ENCODE data around the gene COL18A1. TPM values are rescaled to one million over a fixed set of nuclear protein-coding genes. Genes with fewer than 3 reads are reported as not detected.

Gene COL18A1
- total and polyA plus RNA-seq, 4 donors: 62.5 to 309 (median 95.0) TPM

DNA sequence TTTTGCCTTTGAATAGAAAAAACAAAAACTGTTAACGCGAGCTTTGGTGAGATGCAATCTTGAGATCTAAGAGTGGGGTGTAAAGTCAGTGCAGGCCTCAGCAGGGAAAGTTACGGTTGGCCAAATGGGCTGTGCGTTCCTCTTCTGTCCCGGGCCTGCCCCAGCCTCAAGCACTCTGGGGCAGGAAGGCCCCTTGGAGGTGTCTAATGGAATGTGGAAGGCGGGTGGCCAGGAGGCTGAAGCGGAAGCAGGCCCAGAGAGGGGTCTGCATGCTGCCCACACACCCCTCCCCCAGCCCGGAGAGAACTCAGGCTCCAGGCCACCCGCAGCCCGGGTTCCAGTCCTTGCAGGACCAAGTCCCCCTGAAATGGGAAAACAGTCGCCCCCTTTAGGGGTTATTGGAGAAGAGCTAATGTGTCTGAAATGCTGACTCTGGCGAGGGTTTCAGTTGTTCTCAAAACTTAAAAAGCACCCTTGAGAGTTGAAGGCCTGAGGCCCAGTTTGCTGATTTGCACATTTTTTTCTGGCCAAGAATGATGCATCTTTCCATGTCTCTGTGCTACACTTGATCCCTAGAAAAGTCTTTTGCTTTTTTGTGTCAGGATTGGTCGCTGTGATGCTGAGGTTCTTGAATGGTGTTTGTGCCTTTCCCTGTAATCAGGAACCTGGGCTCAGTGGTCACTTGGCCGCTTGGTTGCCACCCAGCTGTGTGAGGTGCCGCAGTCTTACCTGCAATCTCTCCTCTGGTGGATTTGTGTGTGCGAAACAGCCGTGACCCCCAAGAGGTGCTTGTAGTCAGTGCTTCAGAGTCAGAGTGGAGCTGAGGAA lies 2.0 kb downstream of the COL18A1 start:
- WGBS (ENCODE audit: insufficient coverage): 67% methylated on average over 14 of the region's 17 CpGs
- Histone ChIP-seq H3K36me3 (ENCODE audit: control insufficient read depth, insufficient read depth, low read length) (peaks cover 11% of the 10 kb centered on the region), H3K4me3 (ENCODE audit: low read depth, low read length) (peak overlapping the region; percentile 30), H3K9me3 (ENCODE audit: control insufficient read depth, insufficient read depth, low read length) (no peaks in the 10 kb centered on the region), H3K27me3 (ENCODE audit: control insufficient read depth, insufficient read depth, low read length) (peaks cover 36% of the 10 kb centered on the region), H3K27ac (ENCODE audit: low read depth, low read length) (peak overlapping the region; percentile 35), H3K4me1 (ENCODE audit: control insufficient read depth, insufficient read depth, low read length) (peaks cover 64% of the 10 kb centered on the region)
- DNase-seq (ENCODE audit: low read depth in 4 of 6, low spot score in 6 of 6): peak in 2 of 6 donors; percentile 16 to 56

DNA sequence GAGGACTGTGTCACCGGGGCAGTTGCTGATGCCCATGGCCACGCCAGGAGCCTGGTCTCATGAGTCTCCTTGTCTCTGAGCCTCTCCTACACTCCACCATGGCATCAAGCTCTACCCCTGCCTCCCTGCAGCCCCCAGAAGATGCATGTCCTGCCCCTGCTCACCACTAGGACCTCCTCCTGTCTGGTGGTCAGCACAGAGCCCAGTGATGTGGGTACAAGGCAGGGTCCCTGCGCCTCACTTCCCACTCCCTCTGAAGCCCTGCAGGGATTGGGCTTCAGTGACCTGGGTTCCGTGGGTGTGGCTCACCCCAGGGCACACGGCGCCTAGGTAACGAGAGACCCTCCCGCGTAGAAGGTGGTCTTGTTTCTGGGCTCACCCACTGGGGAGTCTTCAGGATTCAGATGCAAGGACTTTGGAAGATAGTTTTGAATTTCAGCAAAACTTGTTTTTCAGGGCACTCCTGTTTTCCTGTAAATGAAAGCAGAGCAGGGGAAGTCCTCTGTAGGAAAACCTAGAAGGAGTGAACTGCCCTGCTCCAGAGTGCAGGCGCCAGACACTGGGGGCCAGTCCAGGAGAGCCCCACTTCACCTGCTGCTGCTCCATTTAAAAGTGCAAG lies 2.8 kb downstream of the COL18A1 start:
- H3K27ac ChIP-seq (ENCODE audit: low read depth, low read length): no peak overlapping the region
- no peaks in the 10 kb centered on the region for H3K9me3 ChIP-seq (ENCODE audit: control insufficient read depth, insufficient read depth, low read length)
- peaks cover 11% of the 10 kb centered on the region for H3K36me3 ChIP-seq (ENCODE audit: control insufficient read depth, insufficient read depth, low read length)
- peaks cover 64% of the 10 kb centered on the region for H3K4me1 ChIP-seq (ENCODE audit: control insufficient read depth, insufficient read depth, low read length)
- 94% methylated on average over 10 of the region's 10 CpGs for WGBS (ENCODE audit: insufficient coverage)
- no peak for DNase-seq (ENCODE audit: low read depth in 4 of 6, low spot score in 6 of 6)
- H3K27me3 ChIP-seq (ENCODE audit: control insufficient read depth, insufficient read depth, low read length): peaks cover 35% of the 10 kb centered on the region
- H3K4me3 ChIP-seq (ENCODE audit: low read depth, low read length): no peak overlapping the region

DNA sequence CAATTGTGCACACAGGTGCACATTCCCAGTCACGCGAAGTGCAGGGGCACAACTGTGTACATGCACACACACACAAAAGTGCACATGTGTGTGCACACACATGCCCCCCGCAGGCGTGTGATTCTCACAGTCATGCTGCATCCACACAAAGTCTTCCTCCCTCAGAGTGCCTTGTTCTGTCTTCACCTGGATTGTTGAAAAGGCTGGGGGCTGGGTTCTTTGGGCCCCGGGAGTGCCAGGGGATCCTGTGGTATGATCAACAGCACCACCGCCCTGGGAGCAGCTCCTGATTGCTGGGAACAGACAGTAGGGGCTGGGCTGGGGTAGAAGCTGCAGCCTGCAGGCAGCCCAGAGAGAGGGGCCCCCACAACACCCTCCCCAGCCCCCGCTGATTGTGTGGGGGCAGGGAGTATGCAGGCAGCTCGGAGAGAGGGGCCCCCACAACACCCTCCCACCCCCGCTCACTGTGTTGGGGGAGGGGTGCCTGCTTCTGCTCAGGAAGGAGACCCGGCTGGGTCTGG lies 3.4 kb downstream of the COL18A1 start:
- DNase-seq (ENCODE audit: low read depth in 4 of 6, low spot score in 6 of 6): no peak
- Histone ChIP-seq H3K27me3 (ENCODE audit: control insufficient read depth, insufficient read depth, low read length) (peaks cover 32% of the 10 kb centered on the region), H3K27ac (ENCODE audit: low read depth, low read length) (no peak overlapping the region), H3K4me3 (ENCODE audit: low read depth, low read length) (no peak overlapping the region), H3K9me3 (ENCODE audit: control insufficient read depth, insufficient read depth, low read length) (no peaks in the 10 kb centered on the region), H3K36me3 (ENCODE audit: control insufficient read depth, insufficient read depth, low read length) (peaks cover 11% of the 10 kb centered on the region), H3K4me1 (ENCODE audit: control insufficient read depth, insufficient read depth, low read length) (peaks cover 68% of the 10 kb centered on the region)
- 85% methylated on average over 3 of the region's 10 CpGs for WGBS (ENCODE audit: insufficient coverage)

DNA sequence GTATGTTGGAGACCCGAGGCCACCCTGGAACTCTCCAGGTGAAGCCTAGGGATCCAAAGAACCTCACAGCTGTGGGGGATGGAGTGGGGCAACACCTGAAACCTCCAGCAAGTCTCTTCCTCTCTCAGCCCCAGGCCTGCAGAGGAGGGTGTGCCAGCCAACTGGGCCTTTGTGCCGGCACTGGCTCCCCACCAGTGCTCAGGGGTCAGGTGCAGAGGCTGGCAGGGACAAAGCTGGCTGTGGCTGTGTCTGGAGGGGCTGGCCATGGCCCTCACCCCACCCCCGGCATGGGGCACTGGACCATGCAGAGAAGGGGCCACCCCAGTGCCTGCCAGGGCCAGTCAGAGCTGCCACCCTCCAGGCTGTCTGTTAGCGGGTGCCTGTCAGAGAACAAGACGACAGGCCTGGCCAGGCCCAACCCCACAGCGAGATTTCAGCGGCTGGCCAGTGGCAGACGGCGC lies 3.9 kb downstream of the COL18A1 start:
- Histone ChIP-seq H3K27ac (ENCODE audit: low read depth, low read length) (no peak overlapping the region), H3K36me3 (ENCODE audit: control insufficient read depth, insufficient read depth, low read length) (peaks cover 11% of the 10 kb centered on the region), H3K4me3 (ENCODE audit: low read depth, low read length) (no peak overlapping the region), H3K4me1 (ENCODE audit: control insufficient read depth, insufficient read depth, low read length) (peaks cover 70% of the 10 kb centered on the region), H3K9me3 (ENCODE audit: control insufficient read depth, insufficient read depth, low read length) (no peaks in the 10 kb centered on the region), H3K27me3 (ENCODE audit: control insufficient read depth, insufficient read depth, low read length) (peaks cover 31% of the 10 kb centered on the region)
- DNase-seq (ENCODE audit: low read depth in 4 of 6, low spot score in 6 of 6): no peak
- WGBS (ENCODE audit: insufficient coverage): 75% methylated on average over 9 of the region's 9 CpGs

DNA sequence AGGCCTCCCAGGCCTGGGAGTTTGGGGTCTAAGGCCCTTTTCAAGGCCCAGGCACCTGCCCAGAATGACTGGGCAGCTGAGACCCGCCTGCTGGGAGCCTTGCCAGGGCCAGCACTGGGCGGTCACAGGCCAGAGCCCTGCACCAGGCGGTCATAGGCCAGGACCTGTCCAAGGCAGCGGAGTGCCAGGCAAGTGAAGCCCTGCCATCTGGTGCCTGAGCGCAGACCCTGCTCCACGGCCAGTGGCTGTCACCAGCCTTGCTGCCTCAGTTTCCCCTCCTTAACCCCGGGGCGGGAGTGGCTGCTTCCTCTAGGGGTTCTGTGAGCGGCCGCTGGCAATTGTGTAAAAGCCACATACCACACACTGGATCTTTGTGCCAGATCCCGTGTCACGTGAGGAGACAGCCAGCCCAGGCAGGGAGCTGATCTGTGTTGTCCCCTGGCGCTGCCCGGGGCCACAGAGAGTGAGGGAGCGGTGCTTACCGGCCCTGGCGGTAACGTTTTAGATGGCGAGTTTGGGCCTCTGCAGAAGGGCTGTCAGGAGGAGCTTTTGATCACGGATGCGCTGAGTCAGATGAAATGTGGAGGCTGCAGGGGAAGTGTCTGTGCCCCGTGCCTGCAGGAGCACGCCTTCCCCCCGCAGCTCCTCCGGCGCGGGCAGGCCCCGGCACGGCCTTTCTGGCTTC lies 4.6 kb downstream of the COL18A1 start:
- peaks cover 11% of the 10 kb centered on the region for H3K36me3 ChIP-seq (ENCODE audit: control insufficient read depth, insufficient read depth, low read length)
- 70% methylated on average over 27 of the region's 29 CpGs for WGBS (ENCODE audit: insufficient coverage)
- peaks cover 23% of the 10 kb centered on the region for H3K27me3 ChIP-seq (ENCODE audit: control insufficient read depth, insufficient read depth, low read length)
- H3K9me3 ChIP-seq (ENCODE audit: control insufficient read depth, insufficient read depth, low read length): no peaks in the 10 kb centered on the region
- H3K27ac ChIP-seq (ENCODE audit: low read depth, low read length): peak overlapping the region; percentile 33
- DNase-seq (ENCODE audit: low read depth in 4 of 6, low spot score in 6 of 6): peak in 1 of 6 donors; percentile 26
- no peak overlapping the region for H3K4me3 ChIP-seq (ENCODE audit: low read depth, low read length)
- H3K4me1 ChIP-seq (ENCODE audit: control insufficient read depth, insufficient read depth, low read length): peaks cover 63% of the 10 kb centered on the region

DNA sequence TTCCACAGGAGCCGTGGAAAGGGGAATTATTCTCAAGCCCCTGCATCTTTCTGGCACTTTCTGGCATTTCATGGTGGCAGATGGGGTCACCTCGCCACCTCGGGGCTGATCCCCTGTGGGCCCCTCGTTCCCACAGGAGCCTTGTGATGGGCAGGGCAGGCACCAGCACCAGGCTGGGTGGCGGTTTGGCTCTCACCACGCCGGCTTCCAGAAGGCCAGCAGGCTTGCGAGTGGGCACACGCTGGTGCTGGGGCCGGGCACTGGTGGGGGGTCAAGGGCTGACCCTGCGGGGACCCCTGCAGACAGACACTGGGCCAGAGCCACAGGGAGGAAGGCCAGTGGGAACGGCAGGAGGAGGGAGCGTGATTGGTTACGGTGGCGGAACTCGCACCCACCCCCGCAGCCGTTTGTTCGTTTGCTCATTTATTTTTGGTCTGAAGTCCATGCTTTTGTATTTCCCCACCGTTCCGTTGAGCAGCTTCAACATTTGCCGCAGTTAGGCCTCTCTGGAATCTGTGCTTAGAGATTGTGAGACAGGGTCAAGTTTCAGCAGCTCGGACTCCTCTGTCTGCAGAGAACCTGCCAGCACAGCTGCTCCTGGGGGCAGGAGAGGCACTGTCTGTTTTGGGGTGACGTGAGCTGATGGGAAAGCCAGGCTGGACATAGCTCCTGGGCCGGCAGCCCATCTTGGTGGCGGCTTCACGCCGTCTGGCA lies 5.3 kb downstream of the COL18A1 start:
- peaks cover 12% of the 10 kb centered on the region for H3K36me3 ChIP-seq (ENCODE audit: control insufficient read depth, insufficient read depth, low read length)
- 51% methylated on average over 28 of the region's 28 CpGs for WGBS (ENCODE audit: insufficient coverage)
- H3K4me3 ChIP-seq (ENCODE audit: low read depth, low read length): no peak overlapping the region
- peak overlapping the region; percentile 40 for H3K27ac ChIP-seq (ENCODE audit: low read depth, low read length)
- no peaks in the 10 kb centered on the region for H3K9me3 ChIP-seq (ENCODE audit: control insufficient read depth, insufficient read depth, low read length)
- peaks cover 62% of the 10 kb centered on the region for H3K4me1 ChIP-seq (ENCODE audit: control insufficient read depth, insufficient read depth, low read length)
- no peak for DNase-seq (ENCODE audit: low read depth in 4 of 6, low spot score in 6 of 6)
- H3K27me3 ChIP-seq (ENCODE audit: control insufficient read depth, insufficient read depth, low read length): peaks cover 22% of the 10 kb centered on the region

DNA sequence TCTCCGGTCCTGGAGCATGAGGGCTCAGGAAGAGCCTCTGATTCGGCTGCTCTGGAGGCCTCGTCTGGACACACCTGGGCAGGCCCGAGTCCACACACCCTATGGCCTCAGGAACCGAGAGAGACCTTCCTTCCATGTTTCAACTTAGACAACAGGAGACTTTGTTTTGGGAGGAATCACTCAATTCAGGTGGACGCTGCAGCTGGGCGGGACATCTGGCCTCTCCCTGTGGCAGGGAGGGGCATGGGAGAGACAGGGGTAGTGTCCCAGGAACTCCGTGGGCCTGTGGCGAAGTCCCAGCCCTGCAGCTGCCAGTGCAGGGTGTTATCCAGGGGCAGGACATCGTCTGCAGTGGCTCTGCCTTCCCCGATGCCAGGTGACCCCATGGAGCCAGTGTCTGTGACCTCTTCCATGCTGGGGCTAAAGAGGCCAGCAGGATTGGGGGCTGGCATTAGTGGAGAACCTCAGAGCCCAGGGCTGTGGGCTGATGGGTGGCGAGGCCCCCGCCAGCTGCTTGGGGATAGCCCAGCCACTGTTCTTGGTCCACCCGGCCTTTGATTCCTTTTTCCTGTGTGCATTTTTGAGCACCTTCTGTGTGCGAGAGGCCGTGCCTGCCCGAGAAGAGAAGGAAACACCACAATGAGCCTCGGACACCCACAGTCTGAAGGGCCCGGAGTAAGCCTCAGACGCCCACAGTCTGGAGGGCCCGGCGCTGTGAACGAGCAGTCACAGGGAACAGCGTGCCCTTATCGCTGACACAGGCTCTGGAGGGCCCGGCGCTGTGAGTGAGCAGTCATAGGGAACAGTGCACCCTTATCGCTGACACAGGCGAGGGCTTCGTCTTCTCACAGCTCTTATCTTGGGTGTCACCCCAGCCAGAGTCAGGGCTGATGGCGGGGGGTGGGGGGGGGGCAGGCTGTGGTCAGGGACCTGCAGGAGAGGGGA lies 6.2 kb downstream of the COL18A1 start:
- WGBS (ENCODE audit: insufficient coverage): 79% methylated on average over 25 of the region's 31 CpGs
- Histone ChIP-seq H3K4me3 (ENCODE audit: low read depth, low read length) (no peak overlapping the region), H3K27me3 (ENCODE audit: control insufficient read depth, insufficient read depth, low read length) (peaks cover 18% of the 10 kb centered on the region), H3K27ac (ENCODE audit: low read depth, low read length) (no peak overlapping the region), H3K9me3 (ENCODE audit: control insufficient read depth, insufficient read depth, low read length) (no peaks in the 10 kb centered on the region), H3K36me3 (ENCODE audit: control insufficient read depth, insufficient read depth, low read length) (peaks cover 16% of the 10 kb centered on the region), H3K4me1 (ENCODE audit: control insufficient read depth, insufficient read depth, low read length) (peaks cover 63% of the 10 kb centered on the region)
- no peak for DNase-seq (ENCODE audit: low read depth in 4 of 6, low spot score in 6 of 6)

DNA sequence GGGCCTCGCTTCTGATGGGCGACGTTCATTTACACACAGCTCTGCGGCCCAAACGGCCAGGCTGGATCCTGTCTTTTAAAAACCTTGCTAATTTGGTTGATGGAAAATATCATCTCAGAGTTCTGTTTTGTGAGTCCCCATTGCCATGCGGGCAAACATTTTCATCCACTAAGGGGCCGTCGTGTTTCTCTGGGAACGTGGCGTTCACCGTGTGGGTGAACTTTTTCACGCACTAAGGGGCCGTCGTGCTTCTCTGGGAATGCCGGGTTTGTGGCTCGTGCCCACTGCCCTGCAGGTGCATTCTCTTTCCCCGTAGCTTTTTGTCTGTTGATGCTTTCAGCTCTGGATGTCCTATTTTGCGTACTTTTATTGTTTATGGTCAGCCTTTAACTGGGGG lies 6.8 kb downstream of the COL18A1 start:
- 83% methylated on average over 10 of the region's 18 CpGs for WGBS (ENCODE audit: insufficient coverage)
- H3K4me1 ChIP-seq (ENCODE audit: control insufficient read depth, insufficient read depth, low read length): peaks cover 61% of the 10 kb centered on the region
- H3K9me3 ChIP-seq (ENCODE audit: control insufficient read depth, insufficient read depth, low read length): no peaks in the 10 kb centered on the region

More for the DNA sequence above, 6.8 kb downstream of the COL18A1 start:
- H3K4me3 ChIP-seq (ENCODE audit: low read depth, low read length): no peak overlapping the region
- no peak for DNase-seq (ENCODE audit: low read depth in 4 of 6, low spot score in 6 of 6)
- peaks cover 11% of the 10 kb centered on the region for H3K27me3 ChIP-seq (ENCODE audit: control insufficient read depth, insufficient read depth, low read length)
- H3K36me3 ChIP-seq (ENCODE audit: control insufficient read depth, insufficient read depth, low read length): peaks cover 16% of the 10 kb centered on the region
- H3K27ac ChIP-seq (ENCODE audit: low read depth, low read length): no peak overlapping the region

All from spinal cord (tissue), 10 donors.